ENCODE measurements around the gene TSPAN18.

Gene TSPAN18

GRCh38 chr11:44916801-44917385 lies 190.1 kb downstream of the TSPAN18 start:
- no peak for DNase-seq (ENCODE audit: low spot score)

- no peak for DNase-seq (ENCODE audit: low spot score)
Observed at GRCh38 chr11:44917741-44918140, 191.0 kb downstream of the TSPAN18 start.

DNA sequence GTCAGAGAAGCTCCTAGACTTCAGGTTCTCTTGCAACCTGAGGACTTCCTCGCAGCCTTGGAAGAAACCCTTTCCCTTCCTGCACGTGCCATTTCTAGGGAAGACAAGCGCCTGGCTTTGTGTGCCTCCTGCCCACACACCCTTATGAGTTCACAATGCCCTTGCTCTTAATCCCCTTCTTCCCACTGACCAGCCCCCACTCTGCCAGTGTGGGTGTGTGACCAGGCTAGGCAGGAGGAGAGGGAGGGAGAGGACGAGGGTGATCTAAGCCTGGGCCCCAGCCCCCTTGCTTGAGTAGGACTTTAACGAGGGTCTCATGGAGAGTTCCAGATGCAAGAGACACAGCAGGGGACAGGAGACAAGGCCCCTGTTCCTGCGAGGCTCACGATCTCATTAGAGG lies 193.7 kb downstream of the TSPAN18 start:
- DNase-seq (ENCODE audit: low spot score): no peak

GRCh38 chr11:44923115-44923514 lies 196.4 kb downstream of the TSPAN18 start:
- DNase-seq (ENCODE audit: low spot score): no peak

DNA sequence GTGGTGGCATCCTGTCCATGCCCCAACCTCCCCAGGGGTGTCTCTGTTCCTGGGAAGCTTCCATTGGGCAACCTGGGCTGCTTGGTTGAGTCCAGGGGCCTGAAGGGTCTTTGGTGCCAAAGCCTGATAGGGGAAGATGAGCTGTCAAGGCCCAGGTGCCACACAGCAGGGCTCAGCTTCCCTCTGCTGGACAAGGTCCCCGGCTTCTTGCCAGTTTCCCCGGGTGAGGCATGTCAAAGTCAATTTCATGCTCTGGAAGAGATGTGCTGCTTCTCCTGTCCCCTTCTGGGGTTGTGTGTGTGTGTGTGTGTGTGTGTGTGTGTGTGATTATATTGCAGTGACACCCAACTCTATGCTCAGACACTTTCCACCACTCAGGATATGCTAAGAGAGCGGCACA lies 197.0 kb downstream of the TSPAN18 start:
- DNase-seq (ENCODE audit: low spot score): no peak

GRCh38 chr11:44926036-44926435 lies 199.3 kb downstream of the TSPAN18 start:
- DNase-seq (ENCODE audit: low spot score): no peak

DNA sequence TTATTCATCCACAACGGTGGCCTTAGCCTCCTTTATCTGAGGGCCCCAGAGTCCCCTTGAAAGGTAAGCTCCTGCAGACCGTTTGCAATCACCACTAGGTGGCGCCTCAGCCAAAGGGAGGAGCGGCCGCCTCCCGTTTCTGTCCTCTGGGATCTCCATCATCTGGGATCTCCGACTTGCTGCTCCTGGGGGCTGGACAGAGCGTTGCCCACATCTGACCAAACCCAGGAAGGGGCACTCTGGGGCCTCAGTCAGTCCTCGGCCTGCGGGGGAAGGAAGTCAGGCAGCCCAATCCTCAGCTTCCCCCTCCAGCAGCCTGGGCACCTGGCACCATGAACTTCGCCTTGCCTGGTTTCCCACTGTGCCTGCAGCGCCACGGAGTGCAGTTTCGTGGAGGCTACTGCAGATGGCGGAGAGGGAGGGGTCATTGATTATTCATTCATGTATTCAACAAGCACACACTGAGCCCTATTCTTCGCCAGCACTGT lies 200.5 kb downstream of the TSPAN18 start:
- peak; percentile 60 for DNase-seq (ENCODE audit: low spot score)

DNA sequence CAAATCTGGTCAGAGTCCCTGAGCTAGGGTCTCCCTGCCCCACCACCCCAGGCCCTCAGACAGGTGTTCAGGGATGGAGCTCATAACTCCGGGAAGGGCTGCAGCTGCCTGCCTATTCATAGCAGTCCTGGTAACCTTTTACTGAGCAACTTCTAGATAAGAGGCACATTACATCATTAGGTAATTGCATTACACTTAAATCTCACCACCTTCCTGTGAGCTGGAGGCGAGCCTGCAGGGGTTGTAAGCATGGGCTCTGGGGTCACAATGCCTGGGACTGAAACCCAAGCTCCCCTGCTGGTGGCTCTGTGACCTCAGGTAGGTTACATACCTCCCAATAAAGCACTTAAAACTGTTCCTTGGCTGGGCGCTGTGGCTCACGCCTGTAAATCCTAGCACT lies 201.4 kb downstream of the TSPAN18 start:
- no peak for DNase-seq (ENCODE audit: low spot score)

- DNase-seq (ENCODE audit: low spot score): no peak
Observed at GRCh38 chr11:44928816-44929215, 202.1 kb downstream of the TSPAN18 start.

DNA sequence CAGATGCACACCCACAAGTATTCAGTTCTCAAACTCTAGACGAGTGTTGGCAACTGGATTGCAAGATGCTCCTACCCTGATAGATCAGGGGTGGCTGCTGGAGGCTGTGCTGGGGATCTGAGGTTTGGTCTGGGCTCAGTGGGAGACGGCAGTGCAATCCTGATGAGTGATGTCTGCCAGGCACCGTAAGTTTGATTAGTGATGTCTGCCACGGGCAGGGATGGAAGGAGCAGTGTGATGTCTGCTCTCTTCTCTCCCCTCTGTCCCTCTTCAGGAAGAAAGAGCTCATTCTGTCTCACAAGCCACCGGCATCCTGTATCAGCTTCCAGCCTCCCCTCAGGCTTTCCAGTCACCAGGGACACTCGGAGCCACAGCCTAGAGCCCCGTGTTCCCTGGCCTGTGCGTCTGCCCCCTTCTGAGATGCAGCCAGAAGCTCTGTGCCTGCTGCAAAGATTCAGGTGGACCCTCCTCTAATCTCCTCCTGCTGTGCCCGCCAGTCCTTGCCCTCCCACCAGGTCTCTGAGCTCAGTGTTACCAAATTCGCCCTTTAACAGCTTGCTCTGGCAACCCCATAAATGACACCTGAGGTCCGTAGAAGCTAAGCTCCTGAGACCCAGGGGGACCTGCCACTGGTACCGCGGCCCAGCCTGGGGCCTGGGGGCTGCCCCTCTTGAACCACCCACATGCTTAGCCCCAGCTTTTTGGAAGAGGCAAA lies 204.0 kb downstream of the TSPAN18 start:
- no peak for DNase-seq (ENCODE audit: low spot score)

GRCh38 chr11:44931466-44931865 lies 204.7 kb downstream of the TSPAN18 start:
- no peak for DNase-seq (ENCODE audit: low spot score)

GRCh38 chr11:44934110-44934509 lies 207.3 kb downstream of the TSPAN18 start:
- DNase-seq (ENCODE audit: low spot score): no peak

- DNase-seq (ENCODE audit: low spot score): no peak
Observed at GRCh38 chr11:44934735-44935250, 208.0 kb downstream of the TSPAN18 start.

- peak; percentile 89 for DNase-seq (ENCODE audit: low spot score)
Observed at GRCh38 chr11:44936525-44936924, 209.8 kb downstream of the TSPAN18 start.

- DNase-seq (ENCODE audit: low spot score): no peak
Observed at GRCh38 chr11:44936951-44937543, 210.3 kb downstream of the TSPAN18 start.

- DNase-seq (ENCODE audit: low spot score): no peak
Observed at GRCh38 chr11:44938066-44938691, 211.4 kb downstream of the TSPAN18 start.

- DNase-seq (ENCODE audit: low spot score): no peak
Observed at GRCh38 chr11:44939673-44940395, 213.1 kb downstream of the TSPAN18 start.

DNA sequence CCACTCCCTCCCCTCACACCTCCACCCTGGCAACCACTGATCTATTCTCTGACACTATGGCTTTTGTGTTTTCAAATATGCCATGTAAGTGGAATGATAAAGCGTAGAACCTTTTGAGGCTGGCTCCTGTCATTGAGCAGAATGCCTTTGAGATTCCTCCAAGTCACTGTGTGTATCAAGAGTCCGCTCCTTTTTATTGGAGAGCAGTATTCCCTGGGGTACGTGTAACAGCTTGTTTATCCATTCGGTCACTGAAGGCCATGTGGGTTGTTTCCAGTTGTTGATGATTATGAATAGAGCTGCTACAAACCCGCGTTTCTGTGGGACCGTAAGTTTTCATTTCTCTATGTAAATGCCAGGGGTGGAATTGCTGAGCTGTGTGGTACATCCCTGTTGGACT lies 213.6 kb downstream of the TSPAN18 start:
- DNase-seq (ENCODE audit: low spot score): no peak

GRCh38 chr11:44940835-44941234 lies 214.1 kb downstream of the TSPAN18 start:
- DNase-seq (ENCODE audit: low spot score): no peak

- no peak for DNase-seq (ENCODE audit: low spot score)
Observed at GRCh38 chr11:44941259-44942021, 214.7 kb downstream of the TSPAN18 start.

Measured in CD4-positive, alpha-beta T cell treated with Interleukin-2 at 100 ng/mL for 4 hours (primary cell).